Vagina (tissue), 2 donors: ENCODE results near the gene CEBPG. TPM values are rescaled to one million over a fixed set of nuclear protein-coding genes. Genes with fewer than 3 reads are reported as not detected.

Experiments
- DNase-seq, 2 donors: peaks; one replicate each; pipeline ENCODE4 v3.0.0-alpha.2; 2017; ENCODE audit errors: extremely low spot score in 2 of 2
- H3K27ac ChIP-seq: fragments of 200-600 bp; sonication (generic); one replicate; pipeline ENCODE4 v1.5.1; 2019
- H3K27me3 ChIP-seq: fragments of 200-600 bp; sonication (generic); one replicate; pipeline ENCODE4 v1.5.1; 2019
- H3K36me3 ChIP-seq, 2 donors: fragments of 200-600 bp; sonication (generic); one replicate each; pipeline ENCODE4 v1.5.1; 2017 to 2019
- H3K4me1 ChIP-seq: fragments of 200-600 bp; sonication (generic); one replicate; pipeline ENCODE4 v1.5.1; 2019
- H3K4me3 ChIP-seq, 2 donors: fragments of 200-600 bp; sonication (generic); 1 replicate in 1 of 2; 2 replicates in 1 of 2; pipeline ENCODE4 v1.5.1; 2016 to 2019
- H3K9me3 ChIP-seq: fragments of 200-600 bp; sonication (generic); one replicate; pipeline ENCODE4 v1.5.1; 2019
- CTCF ChIP-seq, 3 experiments: fragments of 450-650 bp in 2 of 3; fragments of 200-600 bp in 1 of 3; sonication (generic) in 1 of 3; IDR thresholded peaks; one replicate each; pipeline ENCODE4 v1.5.1; 2017 to 2019; ENCODE audit warnings: antibody characterized with exemption in 3 of 3, mild to moderate bottlenecking in 2 of 3, moderate library complexity in 2 of 3
- POLR2A ChIP-seq, 2 donors: fragments of 450-650 bp; IDR thresholded peaks; one replicate each; pipeline ENCODE4 v1.6.1; 2017; ENCODE audit warnings: antibody characterized with exemption in 2 of 2, mild to moderate bottlenecking in 2 of 2, moderate library complexity in 2 of 2
- POLR2AphosphoS5 ChIP-seq, 2 donors: sonication (generic); formaldehyde crosslinking; IDR thresholded peaks; one replicate each; pipeline ENCODE4 v1.9.0; 2017; ENCODE audit warnings: antibody characterized with exemption in 2 of 2, mild to moderate bottlenecking in 2 of 2, low read depth in 1 of 2; ENCODE audit not compliant: insufficient read depth in 1 of 2
- intact Hi-C: fragments of 100-400 bp; cut with DNase I; formaldehyde crosslinking; loops from one replicate; pipeline ENCODE4 v1.15.1; 2023
- total RNA-seq: library from RNA; depleted of rRNA; stranded (reverse); fragments of >200 nt; gene quantifications from one replicate; pipeline ENCODE4 v1.2.3, GENCODE V29; 2016

CEBPG gene
- total RNA-seq, 1 donor from 2014 or later, result 20.9 TPM

DNA sequence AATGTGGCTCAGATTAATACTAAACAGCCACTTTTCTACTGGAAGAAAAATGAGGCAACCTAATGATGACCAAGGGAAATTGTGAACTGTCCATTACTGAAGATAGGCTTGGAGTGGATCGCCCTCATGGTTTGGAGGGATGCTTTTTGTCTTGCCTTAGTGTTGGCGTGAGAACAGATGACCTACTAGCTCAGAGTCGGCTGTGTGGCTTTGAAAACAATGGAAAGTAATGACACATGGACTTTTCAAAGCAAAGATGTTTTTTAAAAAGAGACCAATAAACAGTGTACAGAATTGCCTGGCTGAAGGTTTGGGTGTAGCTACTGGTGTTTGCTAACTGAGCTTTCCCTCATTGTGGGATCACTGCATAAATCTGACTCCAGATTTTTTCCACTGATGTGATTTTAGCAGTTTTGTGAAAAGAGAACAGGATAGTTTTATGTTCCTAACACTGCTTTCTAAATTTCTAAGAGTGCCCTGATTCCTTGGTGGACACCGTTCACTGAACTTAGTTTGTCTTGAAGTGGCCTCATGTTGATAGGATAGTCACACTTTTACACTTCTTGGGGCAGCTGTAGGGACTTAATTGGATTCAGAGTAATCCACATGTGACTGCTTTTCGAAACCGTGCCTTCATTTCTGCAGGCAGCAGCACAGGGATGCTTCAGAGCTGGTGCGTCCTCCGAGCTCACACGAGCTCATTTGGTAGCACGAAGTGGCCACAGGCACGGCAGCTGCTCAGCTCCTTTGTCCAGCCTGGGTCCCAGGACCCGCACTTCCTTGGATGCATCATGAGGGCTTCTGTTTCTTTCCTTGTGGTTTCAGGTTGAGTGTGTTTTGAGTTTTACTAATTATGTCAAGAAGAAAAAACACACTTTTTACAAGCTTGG lies 4.3 kb downstream of the CEBPG start:
- H3K9me3 ChIP-seq, result no peaks in the 10 kb centered on the region
- peak in 1 of 2 donors; percentile 52 for DNase-seq
- intact Hi-C loops, result no loop called here
- H3K4me3 ChIP-seq, result no peak overlapping the region
- no peak overlapping the region for H3K27ac ChIP-seq
- peaks cover 58% of the 10 kb centered on the region for H3K4me1 ChIP-seq
- H3K27me3 ChIP-seq, result no peaks in the 10 kb centered on the region
- TF ChIP-seq CTCF (IDR thresholded peaks at IDR 0.05) (no peak), POLR2AphosphoS5 (IDR thresholded peaks at IDR 0.05; ENCODE audit: insufficient read depth in 1 of 2, low read depth in 1 of 2) (no peak), POLR2A (IDR thresholded peaks at IDR 0.05) (no peak)
- H3K36me3 ChIP-seq, result peaks cover 0 to 13% of the 10 kb centered on the region in 2 donors

- H3K4me1 ChIP-seq, result peaks cover 53% of the 10 kb centered on the region
- no peak overlapping the region for H3K27ac ChIP-seq
- DNase-seq, result no peak
Observed at GRCh38 chr19:33379151-33379829, 5.8 kb downstream of the CEBPG start.

DNA sequence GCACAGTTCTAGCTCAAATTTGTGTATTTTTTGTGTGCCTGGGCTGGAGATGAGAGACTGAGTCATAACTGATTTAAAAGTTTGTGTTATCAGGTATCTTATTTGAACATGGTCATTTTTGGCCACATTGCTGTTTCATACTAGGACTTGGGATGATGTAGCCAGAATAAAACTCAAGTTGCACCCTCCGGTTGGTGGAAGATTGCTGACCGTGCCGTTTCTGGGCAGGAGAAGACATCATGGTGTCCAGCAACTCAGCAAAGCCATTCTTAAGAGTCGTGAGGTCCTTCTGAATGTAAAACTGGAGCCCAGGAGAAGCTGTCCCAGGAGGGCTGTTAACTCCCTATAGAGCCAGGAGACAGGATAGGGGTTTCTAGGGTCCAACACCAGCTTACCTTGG lies 7.6 kb downstream of the CEBPG start:
- no peaks in the 10 kb centered on the region for H3K9me3 ChIP-seq
- H3K36me3 ChIP-seq, result peaks cover 0 to 16% of the 10 kb centered on the region in 2 donors
- TF ChIP-seq POLR2AphosphoS5 (IDR thresholded peaks at IDR 0.05; ENCODE audit: insufficient read depth in 1 of 2, low read depth in 1 of 2), result no peak
- no peak for TF ChIP-seq POLR2A (IDR thresholded peaks at IDR 0.05)
- TF ChIP-seq CTCF (IDR thresholded peaks at IDR 0.05), result no peak
- H3K27me3 ChIP-seq, result no peaks in the 10 kb centered on the region
- H3K4me1 ChIP-seq, result peaks cover 35% of the 10 kb centered on the region
- H3K27ac ChIP-seq, result no peak overlapping the region
- intact Hi-C loops, result no loop called here
- no peak for DNase-seq
- no peak overlapping the region for H3K4me3 ChIP-seq

More at GRCh38 chr19:33379151-33379829, 5.8 kb downstream of the CEBPG start:
- Histone ChIP-seq H3K36me3 (peaks cover 0 to 13% of the 10 kb centered on the region in 2 donors), H3K9me3 (no peaks in the 10 kb centered on the region), H3K4me3 (no peak overlapping the region), H3K27me3 (no peaks in the 10 kb centered on the region)
- intact Hi-C loops, result no loop called here
- TF ChIP-seq POLR2A (IDR thresholded peaks at IDR 0.05) (no peak), CTCF (IDR thresholded peaks at IDR 0.05) (no peak), POLR2AphosphoS5 (IDR thresholded peaks at IDR 0.05; ENCODE audit: insufficient read depth in 1 of 2, low read depth in 1 of 2) (no peak)

GRCh38 chr19:33382006-33382405 lies 8.5 kb downstream of the CEBPG start:
- H3K27me3 ChIP-seq, result no peaks in the 10 kb centered on the region
- H3K9me3 ChIP-seq, result no peaks in the 10 kb centered on the region
- DNase-seq, result no peak
- intact Hi-C loops, result no loop called here
- no peak overlapping the region for H3K4me3 ChIP-seq
- TF ChIP-seq POLR2A (IDR thresholded peaks at IDR 0.05) (no peak), POLR2AphosphoS5 (IDR thresholded peaks at IDR 0.05; ENCODE audit: insufficient read depth in 1 of 2, low read depth in 1 of 2) (no peak), CTCF (IDR thresholded peaks at IDR 0.05) (no peak)
- peaks cover 0 to 23% of the 10 kb centered on the region in 2 donors for H3K36me3 ChIP-seq
- no peak overlapping the region for H3K27ac ChIP-seq
- H3K4me1 ChIP-seq, result peaks cover 26% of the 10 kb centered on the region
